ENCODE results near the gene FAM110C. TPM values are rescaled to one million over a fixed set of nuclear protein-coding genes. Genes with fewer than 3 reads are reported as not detected.
A peak's percentile ranks its signal among the peaks of the same experiment; 100 is the strongest.

FAM110C gene, protein sequence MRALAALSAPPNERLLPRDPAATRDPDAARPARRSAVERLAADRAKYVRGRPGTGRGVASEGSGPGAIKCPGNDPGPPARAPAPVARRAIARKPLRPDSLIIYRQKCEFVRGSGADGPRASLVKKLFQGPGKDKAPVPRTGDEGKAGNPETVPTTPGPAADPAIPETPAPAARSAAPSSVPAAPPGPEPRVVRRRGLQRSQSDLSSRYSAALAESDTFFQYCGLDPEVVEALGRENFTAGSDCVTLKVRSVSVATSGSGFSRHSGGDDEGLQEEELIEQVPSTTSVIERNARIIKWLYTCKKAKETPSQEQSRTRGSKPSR
- total RNA-seq: 1 to 10 TPM; 1.8 to 2.1 TPM
- 0.64 TPM for polyA plus RNA-seq (2013, experiment 1 of 2)
- 0.62 TPM for polyA plus RNA-seq (2013, experiment 2 of 2)
- long read RNA-seq, experiment 1, partial matches to known transcripts: 0 of 1 reads
- long read RNA-seq, experiment 1, other reads (novel, unspliced or antisense): 0 of 1 reads
- long read RNA-seq, experiment 2, partial matches to known transcripts: 0 of 2 reads
- long read RNA-seq, experiment 2, other reads (novel, unspliced or antisense): 0 of 2 reads
- long read RNA-seq, experiment 3, partial matches to known transcripts: 0 of 1 reads
- long read RNA-seq, experiment 3, other reads (novel, unspliced or antisense): 1 of 1 reads
- long read RNA-seq, experiment 4, partial matches to known transcripts: 0 of 3 reads
- long read RNA-seq, experiment 4, other reads (novel, unspliced or antisense): 3 of 3 reads

DNA sequence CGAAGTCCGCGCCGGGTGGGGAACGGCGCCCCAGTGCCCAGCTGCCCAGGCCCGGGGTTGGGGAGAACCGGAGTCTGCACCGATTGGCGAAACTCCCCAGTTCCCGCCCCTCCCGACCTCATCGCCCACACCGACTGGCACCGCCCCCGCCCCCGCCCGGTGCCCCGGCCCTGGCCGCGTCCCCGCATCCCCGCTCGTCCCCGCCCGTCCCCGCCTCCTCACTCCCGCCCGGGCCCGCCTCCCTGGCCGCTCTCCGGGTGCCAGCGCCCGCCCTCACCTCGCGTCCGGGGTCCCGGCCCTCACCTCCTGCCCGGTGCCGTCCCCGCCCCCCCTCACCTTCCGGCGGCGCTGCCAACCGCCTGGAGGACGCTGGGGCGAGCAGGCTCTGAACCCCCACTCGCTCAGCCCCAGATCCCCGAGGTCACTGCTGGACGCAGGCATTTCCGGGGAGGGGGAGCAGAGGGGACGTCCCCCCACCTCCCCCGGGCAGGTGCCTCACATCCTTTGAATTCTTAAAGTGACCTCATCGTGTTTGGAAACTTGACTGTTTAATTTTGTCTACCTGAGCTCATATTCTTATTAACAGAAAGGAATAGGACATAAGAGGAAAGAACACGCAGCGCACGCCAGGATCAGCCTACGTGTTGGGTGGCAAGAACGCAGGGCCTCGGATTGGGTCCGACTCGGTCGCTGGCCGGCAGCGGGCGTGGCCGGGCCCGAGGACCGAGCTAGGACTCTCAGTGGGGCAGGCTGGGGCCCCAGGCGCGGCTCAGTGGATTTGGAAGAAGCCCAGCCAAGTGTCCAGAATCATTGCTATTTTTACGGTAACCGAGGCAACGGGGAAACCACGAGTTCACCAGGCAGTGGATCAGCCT is at the start of gene FAM110C:
Gene FAM110C, minus strand, starts transcription at position 35 of the 875 bp plus-strand sequence. CDS start 120 bp downstream, outside the sequence.
- Histone ChIP-seq H3K9ac (ENCODE audit: extremely low read depth, low read length, poor library complexity, severe bottlenecking) (no peak within 1 kb of the TSS), H3K4me1 (ENCODE audit: control insufficient read depth, insufficient read depth, low read length) (no peaks in the 10 kb centered on the region), H3K36me3 (ENCODE audit: control insufficient read depth, insufficient read depth, low read length) (no peaks in the 10 kb centered on the region), H3K9me3 (ENCODE audit: control insufficient read depth, low read length) (no peaks in the 10 kb centered on the region), H3K27ac (ENCODE audit: low read depth, low read length) (no peak within 1 kb of the TSS), H3K27me3 (ENCODE audit: control insufficient read depth, insufficient read depth, low read length, poor library complexity, severe bottlenecking) (peaks cover 74% of the 10 kb centered on the region), H3K4me3 (ENCODE audit: low read length) (peak within 1 kb of the TSS; percentile 72)
- TF ChIP-seq, protein P1, sequence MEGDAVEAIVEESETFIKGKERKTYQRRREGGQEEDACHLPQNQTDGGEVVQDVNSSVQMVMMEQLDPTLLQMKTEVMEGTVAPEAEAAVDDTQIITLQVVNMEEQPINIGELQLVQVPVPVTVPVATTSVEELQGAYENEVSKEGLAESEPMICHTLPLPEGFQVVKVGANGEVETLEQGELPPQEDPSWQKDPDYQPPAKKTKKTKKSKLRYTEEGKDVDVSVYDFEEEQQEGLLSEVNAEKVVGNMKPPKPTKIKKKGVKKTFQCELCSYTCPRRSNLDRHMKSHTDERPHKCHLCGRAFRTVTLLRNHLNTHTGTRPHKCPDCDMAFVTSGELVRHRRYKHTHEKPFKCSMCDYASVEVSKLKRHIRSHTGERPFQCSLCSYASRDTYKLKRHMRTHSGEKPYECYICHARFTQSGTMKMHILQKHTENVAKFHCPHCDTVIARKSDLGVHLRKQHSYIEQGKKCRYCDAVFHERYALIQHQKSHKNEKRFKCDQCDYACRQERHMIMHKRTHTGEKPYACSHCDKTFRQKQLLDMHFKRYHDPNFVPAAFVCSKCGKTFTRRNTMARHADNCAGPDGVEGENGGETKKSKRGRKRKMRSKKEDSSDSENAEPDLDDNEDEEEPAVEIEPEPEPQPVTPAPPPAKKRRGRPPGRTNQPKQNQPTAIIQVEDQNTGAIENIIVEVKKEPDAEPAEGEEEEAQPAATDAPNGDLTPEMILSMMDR (conservative IDR thresholded peaks at IDR 0.05): no peak
- peak; percentile 86 for DNase-seq
- H3K27me3 Mint-ChIP-seq (ENCODE audit: insufficient read depth): peaks cover 75% of the 10 kb centered on the region
- H3K27ac Mint-ChIP-seq: no peak within 1 kb of the TSS
- peaks cover 9% of the 10 kb centered on the region for H3K4me1 Mint-ChIP-seq
- no peaks in the 10 kb centered on the region for H3K9me3 Mint-ChIP-seq
- 6 to 8% methylated on average over 11 to 71 of the region's 75 CpGs for WGBS, 2 experiments (ENCODE audit: insufficient coverage in 1 of 2, insufficient read length in 1 of 2)
- no peaks in the 10 kb centered on the region for H3K36me3 Mint-ChIP-seq (ENCODE audit: low read depth)
- peak within 1 kb of the TSS; percentile 64 for H3K4me3 Mint-ChIP-seq

DNA sequence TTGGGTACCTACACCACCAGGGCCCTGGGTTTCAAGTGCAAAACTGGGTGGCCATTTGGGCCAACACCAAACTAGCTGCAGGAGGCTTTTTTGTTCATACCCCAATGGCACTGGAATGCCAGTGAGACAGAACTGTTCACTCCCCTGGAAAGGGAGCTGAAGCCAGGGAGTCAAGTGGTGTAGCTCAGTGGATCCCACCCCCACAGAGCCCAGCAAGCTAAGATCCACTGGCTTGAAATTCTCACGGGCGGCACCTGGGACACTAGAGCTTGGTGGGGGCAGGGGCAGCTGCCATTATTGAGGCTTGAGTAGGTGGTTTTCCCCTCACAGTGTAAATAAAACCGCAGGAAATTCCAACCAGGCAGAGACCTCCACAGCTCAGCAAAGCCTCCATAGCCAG is 46.0 kb upstream of the FAM110C start:
- Mint-ChIP-seq H3K36me3 (ENCODE audit: low read depth) (no peaks in the 10 kb centered on the region), H3K4me1 (peaks cover 4% of the 10 kb centered on the region), H3K4me3 (no peak overlapping the region), H3K9me3 (peaks cover 10% of the 10 kb centered on the region), H3K27ac (no peak overlapping the region), H3K27me3 (ENCODE audit: insufficient read depth) (peaks cover 6% of the 10 kb centered on the region)
- TF ChIP-seq, protein P1 (conservative IDR thresholded peaks at IDR 0.05): no peak
- WGBS, 2 experiments (ENCODE audit: insufficient coverage in 1 of 2, insufficient read length in 1 of 2): 88% methylated on average over 3 of the region's 3 CpGs; no CpG with 5 or more reads in 1 of the 2 experiments
- no peaks in the 10 kb centered on the region for H3K27me3 ChIP-seq (ENCODE audit: control insufficient read depth, insufficient read depth, low read length, poor library complexity, severe bottlenecking)
- H3K27ac ChIP-seq (ENCODE audit: low read depth, low read length): no peak overlapping the region
- H3K9me3 ChIP-seq (ENCODE audit: control insufficient read depth, low read length): no peaks in the 10 kb centered on the region
- no peak overlapping the region for H3K4me3 ChIP-seq (ENCODE audit: low read length)
- DNase-seq: no peak
- no peaks in the 10 kb centered on the region for H3K4me1 ChIP-seq (ENCODE audit: control insufficient read depth, insufficient read depth, low read length)
- H3K36me3 ChIP-seq (ENCODE audit: control insufficient read depth, insufficient read depth, low read length): no peaks in the 10 kb centered on the region
- no peak overlapping the region for H3K9ac ChIP-seq (ENCODE audit: extremely low read depth, low read length, poor library complexity, severe bottlenecking)

Measured in endodermal cell (in vitro differentiated cells).